ENCODE results near the gene INAFM2. TPM values are rescaled to one million over a fixed set of nuclear protein-coding genes. Genes with fewer than 3 reads are reported as not detected.

Gene INAFM2
- total RNA-seq, 2 experiments from 2014 or later, result 3.3 to 4.4 TPM

DNA sequence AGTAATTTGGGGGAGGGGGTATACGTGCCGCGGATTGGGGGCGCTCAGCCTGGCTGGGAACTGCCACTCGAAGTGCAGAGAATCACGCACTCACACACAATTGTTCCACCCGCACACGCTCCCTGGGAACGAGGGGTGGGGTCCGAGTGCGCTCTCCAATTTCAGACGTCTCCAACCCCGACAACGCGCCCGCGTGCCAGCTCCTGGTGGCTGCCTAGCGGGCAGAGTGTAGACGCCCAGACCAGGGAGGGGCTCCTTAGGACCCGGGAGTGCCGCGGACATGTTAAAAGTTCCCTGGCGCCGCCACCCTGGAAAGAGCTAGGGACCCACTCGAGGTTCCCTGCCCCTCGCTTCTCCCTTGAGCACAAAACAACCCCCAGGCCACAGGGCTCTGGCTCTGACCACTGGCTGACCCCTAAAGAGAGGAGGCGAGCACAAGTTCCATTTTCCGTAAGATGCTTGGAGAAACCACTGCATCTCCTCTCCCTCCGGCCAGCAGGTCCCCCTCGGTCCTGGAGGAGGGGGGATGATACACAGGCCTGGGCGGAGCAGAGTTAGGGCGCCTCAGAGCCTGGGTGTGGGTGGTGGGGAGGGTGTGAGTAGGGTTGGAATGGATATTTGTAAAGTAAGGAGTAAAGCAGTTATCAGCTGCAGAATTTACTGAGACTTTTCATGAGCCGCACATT is 39.7 kb upstream of the INAFM2 start:
- Histone ChIP-seq H3K27ac (ENCODE audit: low read depth, low read length, poor library complexity, severe bottlenecking) (no peak overlapping the region), H2AFZ (ENCODE audit: low read length) (no peak overlapping the region), H3K79me2 (ENCODE audit: insufficient read depth, low read depth, low read length) (no peaks in the 10 kb centered on the region), H3K4me2 (ENCODE audit: low read length) (no peak overlapping the region), H4K20me1 (ENCODE audit: insufficient read depth, low read length) (no peaks in the 10 kb centered on the region), H3K36me3 (ENCODE audit: insufficient read depth, low read length) (no peaks in the 10 kb centered on the region), H3K4me1 (ENCODE audit: insufficient read depth, low read length, poor library complexity, severe bottlenecking) (no peaks in the 10 kb centered on the region), H3K9me3 (ENCODE audit: low read length) (no peaks in the 10 kb centered on the region), H3K4me3 (ENCODE audit: low read depth, low read length, poor library complexity, severe bottlenecking) (no peak overlapping the region), H3K9me2 (ENCODE audit: insufficient read depth, low read length) (no peaks in the 10 kb centered on the region)
- DNase-seq (ENCODE audit: low spot score), result no peak
- no TSS peak for BruUV-seq (replicated peaks)
- ChIA-PET CTCF (ENCODE audit: unreplicated experiment) (no interaction called here), POLR2A (no interaction called here)
- no peak for TF ChIP-seq EZH2phosphoT487 (IDR thresholded peaks at IDR 0.05; ENCODE audit: borderline replicate concordance, low read depth, low read length)
- TF ChIP-seq, protein P1, sequence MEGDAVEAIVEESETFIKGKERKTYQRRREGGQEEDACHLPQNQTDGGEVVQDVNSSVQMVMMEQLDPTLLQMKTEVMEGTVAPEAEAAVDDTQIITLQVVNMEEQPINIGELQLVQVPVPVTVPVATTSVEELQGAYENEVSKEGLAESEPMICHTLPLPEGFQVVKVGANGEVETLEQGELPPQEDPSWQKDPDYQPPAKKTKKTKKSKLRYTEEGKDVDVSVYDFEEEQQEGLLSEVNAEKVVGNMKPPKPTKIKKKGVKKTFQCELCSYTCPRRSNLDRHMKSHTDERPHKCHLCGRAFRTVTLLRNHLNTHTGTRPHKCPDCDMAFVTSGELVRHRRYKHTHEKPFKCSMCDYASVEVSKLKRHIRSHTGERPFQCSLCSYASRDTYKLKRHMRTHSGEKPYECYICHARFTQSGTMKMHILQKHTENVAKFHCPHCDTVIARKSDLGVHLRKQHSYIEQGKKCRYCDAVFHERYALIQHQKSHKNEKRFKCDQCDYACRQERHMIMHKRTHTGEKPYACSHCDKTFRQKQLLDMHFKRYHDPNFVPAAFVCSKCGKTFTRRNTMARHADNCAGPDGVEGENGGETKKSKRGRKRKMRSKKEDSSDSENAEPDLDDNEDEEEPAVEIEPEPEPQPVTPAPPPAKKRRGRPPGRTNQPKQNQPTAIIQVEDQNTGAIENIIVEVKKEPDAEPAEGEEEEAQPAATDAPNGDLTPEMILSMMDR (conservative IDR thresholded peaks at IDR 0.05; ENCODE audit: low read length), result no peak
- intact Hi-C loops (cut with micrococcal nuclease; ENCODE audit: unreplicated experiment), result no loop called here

DNA sequence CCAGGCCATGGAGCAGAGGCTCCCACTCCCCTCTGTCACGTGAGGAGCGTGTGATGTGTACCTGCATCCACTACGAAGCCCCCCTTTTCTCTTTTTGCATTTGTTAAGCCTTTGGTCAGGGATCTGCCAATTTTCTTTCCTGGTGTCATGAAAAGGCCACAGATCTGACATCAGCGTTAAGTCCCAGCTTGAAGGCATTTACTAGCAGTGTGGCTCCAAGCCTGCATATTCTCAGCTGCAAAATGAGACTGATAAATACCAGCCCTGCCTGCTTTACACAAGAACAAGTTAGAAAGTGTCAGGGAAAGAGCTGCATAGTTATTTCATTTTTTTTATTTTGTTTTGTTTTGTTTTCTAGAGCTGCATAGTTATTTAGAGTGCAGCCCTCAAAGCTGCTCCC is 38.3 kb upstream of the INAFM2 start:
- H3K4me1 ChIP-seq (ENCODE audit: insufficient read depth, low read length, poor library complexity, severe bottlenecking), result peaks cover 4% of the 10 kb centered on the region
- no peak overlapping the region for H3K4me3 ChIP-seq (ENCODE audit: low read depth, low read length, poor library complexity, severe bottlenecking)
- intact Hi-C loops (cut with micrococcal nuclease; ENCODE audit: unreplicated experiment), result no loop called here
- no peak overlapping the region for H2AFZ ChIP-seq (ENCODE audit: low read length)
- no peak overlapping the region for H3K27ac ChIP-seq (ENCODE audit: low read depth, low read length, poor library complexity, severe bottlenecking)
- H3K36me3 ChIP-seq (ENCODE audit: insufficient read depth, low read length), result no peaks in the 10 kb centered on the region
- POLR2A ChIA-PET, result interaction anchor here (0.6 kb wide), 1 partner anchor 12 kb away, joined by 3 read pairs; no protein-coding TSS in a partner anchor
- no peak overlapping the region for H3K4me2 ChIP-seq (ENCODE audit: low read length)
- no peaks in the 10 kb centered on the region for H3K79me2 ChIP-seq (ENCODE audit: insufficient read depth, low read depth, low read length)
- CTCF ChIA-PET (ENCODE audit: unreplicated experiment), result interaction anchor here (0.6 kb wide), 1 partner anchor 556 kb away, joined by 3 read pairs; no protein-coding TSS in a partner anchor
- no peak for DNase-seq (ENCODE audit: low spot score)
- TF ChIP-seq, protein P1 (conservative IDR thresholded peaks at IDR 0.05; ENCODE audit: low read length), result no peak
- TF ChIP-seq EZH2phosphoT487 (IDR thresholded peaks at IDR 0.05; ENCODE audit: borderline replicate concordance, low read depth, low read length), result no peak
- H3K9me3 ChIP-seq (ENCODE audit: low read length), result no peaks in the 10 kb centered on the region
- BruUV-seq (replicated peaks), result no TSS peak
- H4K20me1 ChIP-seq (ENCODE audit: insufficient read depth, low read length), result no peaks in the 10 kb centered on the region
- no peaks in the 10 kb centered on the region for H3K9me2 ChIP-seq (ENCODE audit: insufficient read depth, low read length)

DNA sequence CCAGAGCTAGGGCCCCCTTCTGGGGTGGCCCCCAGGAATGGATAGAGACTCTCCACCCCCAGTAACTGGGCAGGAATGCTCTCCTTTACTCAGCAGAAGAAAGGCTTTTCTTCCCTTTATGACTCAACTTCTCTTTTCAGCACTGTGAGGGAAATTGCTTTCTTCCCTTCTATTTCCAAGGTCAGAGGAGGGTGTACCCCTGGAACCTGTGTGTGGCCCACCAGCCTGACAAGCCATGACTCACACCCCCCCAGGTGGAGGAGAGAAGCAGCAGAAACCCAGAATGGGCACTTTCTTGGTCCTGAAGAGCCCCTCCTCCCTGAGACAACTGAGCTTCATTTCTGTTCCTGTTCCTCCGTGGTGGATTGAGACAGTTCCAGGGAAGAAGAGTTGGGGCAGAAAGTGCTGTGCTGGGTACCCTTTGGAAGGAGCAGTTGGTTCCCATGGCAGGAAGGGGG is 37.9 kb upstream of the INAFM2 start:
- intact Hi-C loops (cut with micrococcal nuclease; ENCODE audit: unreplicated experiment), result no loop called here
- no peaks in the 10 kb centered on the region for H3K36me3 ChIP-seq (ENCODE audit: insufficient read depth, low read length)
- no peaks in the 10 kb centered on the region for H4K20me1 ChIP-seq (ENCODE audit: insufficient read depth, low read length)
- ChIA-PET CTCF (ENCODE audit: unreplicated experiment) (interaction anchor here (0.6 kb wide), 1 partner anchor 556 kb away, joined by 3 read pairs; no protein-coding TSS in a partner anchor), POLR2A (interaction anchor here (0.6 kb wide), 1 partner anchor 12 kb away, joined by 3 read pairs; no protein-coding TSS in a partner anchor)
- H3K27ac ChIP-seq (ENCODE audit: low read depth, low read length, poor library complexity, severe bottlenecking), result no peak overlapping the region
- H3K9me2 ChIP-seq (ENCODE audit: insufficient read depth, low read length), result no peaks in the 10 kb centered on the region
- no peak overlapping the region for H3K4me2 ChIP-seq (ENCODE audit: low read length)
- H3K4me1 ChIP-seq (ENCODE audit: insufficient read depth, low read length, poor library complexity, severe bottlenecking), result peaks cover 7% of the 10 kb centered on the region
- DNase-seq (ENCODE audit: low spot score), result no peak
- TF ChIP-seq, protein P1 (conservative IDR thresholded peaks at IDR 0.05; ENCODE audit: low read length), result no peak
- no peak for TF ChIP-seq EZH2phosphoT487 (IDR thresholded peaks at IDR 0.05; ENCODE audit: borderline replicate concordance, low read depth, low read length)
- H3K9me3 ChIP-seq (ENCODE audit: low read length), result no peaks in the 10 kb centered on the region
- H3K79me2 ChIP-seq (ENCODE audit: insufficient read depth, low read depth, low read length), result no peaks in the 10 kb centered on the region
- H3K4me3 ChIP-seq (ENCODE audit: low read depth, low read length, poor library complexity, severe bottlenecking), result no peak overlapping the region
- H2AFZ ChIP-seq (ENCODE audit: low read length), result no peak overlapping the region
- no TSS peak for BruUV-seq (replicated peaks)

All from OCI-LY7 (cell line).